Tibial nerve (tissue), 4 donors: ENCODE results near the gene TEX2. TPM values are rescaled to one million over a fixed set of nuclear protein-coding genes. Genes with fewer than 3 reads are reported as not detected.

Experiments used
- DNase-seq, 2 donors: peaks; one replicate each; pipeline ENCODE4 v3.0.0-alpha.2; 2019; ENCODE audit warnings: low spot score in 2 of 2
- H3K27ac ChIP-seq, 4 donors: fragments of 200-600 bp; sonication (generic) in 3 of 4; one replicate each; pipeline ENCODE4 v1.5.1; 2017 to 2019; ENCODE audit warnings: mild to moderate bottlenecking in 1 of 4
- H3K27me3 ChIP-seq, 2 donors: fragments of 200-600 bp; sonication (generic) in 1 of 2; one replicate each; pipeline versions ENCODE4 v1.5.1 to v1.6.0; 2017 to 2019
- H3K36me3 ChIP-seq, 3 donors: fragments of 200-600 bp; sonication (generic); one replicate each; pipeline ENCODE4 v1.5.1; 2018 to 2019
- H3K4me1 ChIP-seq, 4 donors: fragments of 200-600 bp; sonication (generic) in 3 of 4; one replicate each; pipeline ENCODE4 v1.5.1; 2017 to 2019
- H3K4me3 ChIP-seq, 4 donors: fragments of 200-600 bp; sonication (generic) in 3 of 4; one replicate each; pipeline ENCODE4 v1.5.1; 2017 to 2019; ENCODE audit warnings: mild to moderate bottlenecking in 1 of 4, moderate library complexity in 1 of 4
- H3K9me3 ChIP-seq, 4 donors: fragments of 200-600 bp; sonication (generic) in 3 of 4; one replicate each; pipeline ENCODE4 v1.5.1; 2017 to 2019
- CTCF ChIP-seq, 5 experiments: fragments of 200-600 bp in 3 of 5; fragments of 450-650 bp in 2 of 5; sonication (generic) in 3 of 5; IDR thresholded peaks; one replicate each; pipeline ENCODE4 v1.5.1; 2016 to 2019; ENCODE audit warnings: antibody characterized with exemption in 5 of 5, mild to moderate bottlenecking in 3 of 5, moderate library complexity in 2 of 5
- EP300 ChIP-seq, 2 donors: sonication (generic); formaldehyde crosslinking; IDR thresholded peaks; one replicate each; pipeline ENCODE4 v1.6.1; 2017; ENCODE audit warnings: antibody characterized with exemption in 2 of 2, mild to moderate bottlenecking in 1 of 2
- POLR2A ChIP-seq, 2 donors: fragments of 450-650 bp; IDR thresholded peaks; one replicate each; pipeline ENCODE4 v1.6.1; 2017; ENCODE audit warnings: antibody characterized with exemption in 2 of 2, mild to moderate bottlenecking in 2 of 2, moderate library complexity in 2 of 2
- WGBS, 2 donors: methylation state at CpG; one replicate each; pipeline ENCODE4 v1.1.5; 2018; 5-methylcytosine and 5-hydroxymethylcytosine counted together
- total RNA-seq, 4 donors: library from RNA; depleted of rRNA; stranded (reverse); fragments of >200 nt; gene quantifications; one replicate each; pipeline ENCODE4 v1.1.0, GENCODE V29; 2016

Gene TEX2
- total RNA-seq, 4 donors from 2014 or later, result 32.6 to 110 (median 59.7) TPM

- H3K36me3 ChIP-seq, result no peaks in the 10 kb centered on the region
- no peaks in the 10 kb centered on the region for H3K27me3 ChIP-seq
- no peak overlapping the region for H3K4me3 ChIP-seq
- H3K9me3 ChIP-seq, result peaks cover 0 to under 1% (median 0%) of the 10 kb centered on the region in 4 donors
- 74 to 82% methylated on average over 11 of the region's 11 CpGs for WGBS, 2 donors
- H3K27ac ChIP-seq, result no peak overlapping the region
- no peak for DNase-seq
- peaks cover 0 to 4% (median 0%) of the 10 kb centered on the region in 4 donors for H3K4me1 ChIP-seq
- TF ChIP-seq POLR2A (IDR thresholded peaks at IDR 0.05) (no peak), CTCF (IDR thresholded peaks at IDR 0.05) (no peak), EP300 (IDR thresholded peaks at IDR 0.05) (no peak)
Measured at GRCh38 chr17:64276961-64277505, 14.0 kb upstream of the TEX2 start.

GRCh38 chr17:64275016-64275415, 12.0 kb upstream of the TEX2 start:
- no peaks in the 10 kb centered on the region for H3K4me1 ChIP-seq
- H3K27me3 ChIP-seq, result no peaks in the 10 kb centered on the region
- no peaks in the 10 kb centered on the region for H3K36me3 ChIP-seq
- DNase-seq, result no peak
- 81 to 82% methylated on average over 3 of the region's 3 CpGs for WGBS, 2 donors
- H3K27ac ChIP-seq, result no peak overlapping the region
- no peak overlapping the region for H3K4me3 ChIP-seq
- peaks cover 0 to 7% (median 0%) of the 10 kb centered on the region in 4 donors for H3K9me3 ChIP-seq
- no peak for TF ChIP-seq CTCF (IDR thresholded peaks at IDR 0.05)
- TF ChIP-seq POLR2A (IDR thresholded peaks at IDR 0.05), result no peak
- TF ChIP-seq EP300 (IDR thresholded peaks at IDR 0.05), result no peak

GRCh38 chr17:64273006-64273405, 9.9 kb upstream of the TEX2 start:
- no peaks in the 10 kb centered on the region for H3K27me3 ChIP-seq
- no peak for DNase-seq
- H3K4me1 ChIP-seq, result no peaks in the 10 kb centered on the region
- H3K36me3 ChIP-seq, result no peaks in the 10 kb centered on the region
- 79 to 81% methylated on average over 6 of the region's 6 CpGs for WGBS, 2 donors
- H3K9me3 ChIP-seq, result peaks cover 0 to 7% (median 0%) of the 10 kb centered on the region in 4 donors
- TF ChIP-seq CTCF (IDR thresholded peaks at IDR 0.05) (no peak), POLR2A (IDR thresholded peaks at IDR 0.05) (no peak), EP300 (IDR thresholded peaks at IDR 0.05) (no peak)
- no peak overlapping the region for H3K4me3 ChIP-seq
- H3K27ac ChIP-seq, result no peak overlapping the region

- Histone ChIP-seq H3K9me3 (peaks cover 0 to 7% (median 0%) of the 10 kb centered on the region in 4 donors), H3K27ac (no peak overlapping the region), H3K4me1 (no peaks in the 10 kb centered on the region), H3K36me3 (no peaks in the 10 kb centered on the region), H3K4me3 (no peak overlapping the region), H3K27me3 (no peaks in the 10 kb centered on the region)
- DNase-seq, result no peak
- WGBS, 2 donors, result 60 to 61% methylated on average over 6 of the region's 6 CpGs
- TF ChIP-seq POLR2A (IDR thresholded peaks at IDR 0.05), result no peak
- no peak for TF ChIP-seq EP300 (IDR thresholded peaks at IDR 0.05)
- TF ChIP-seq CTCF (IDR thresholded peaks at IDR 0.05), result no peak
Measured at GRCh38 chr17:64270885-64271284, 7.8 kb upstream of the TEX2 start.

- no peak for TF ChIP-seq CTCF (IDR thresholded peaks at IDR 0.05)
- TF ChIP-seq POLR2A (IDR thresholded peaks at IDR 0.05), result no peak
- no peak for TF ChIP-seq EP300 (IDR thresholded peaks at IDR 0.05)
- 54 to 65% methylated on average over 7 of the region's 7 CpGs for WGBS, 2 donors
- H3K9me3 ChIP-seq, result peaks cover 0 to 7% (median 0%) of the 10 kb centered on the region in 4 donors
Measured at GRCh38 chr17:64269687-64270649, 6.9 kb upstream of the TEX2 start.

More at GRCh38 chr17:64269687-64270649, 6.9 kb upstream of the TEX2 start:
- no peak for DNase-seq
- Histone ChIP-seq H3K36me3 (no peaks in the 10 kb centered on the region), H3K4me3 (no peak overlapping the region), H3K27me3 (no peaks in the 10 kb centered on the region), H3K27ac (no peak overlapping the region), H3K4me1 (no peaks in the 10 kb centered on the region)
